ENCODE measurements around the gene ZNF609. TPM values are rescaled to one million over a fixed set of nuclear protein-coding genes. Genes with fewer than 3 reads are reported as not detected.

Gene ZNF609
- total and polyA plus RNA-seq, 4 donors: 4.6 to 18.1 (median 8.0) TPM

GRCh38 chr15:64474846-64475245, 14.5 kb downstream of the ZNF609 start:
- Histone ChIP-seq H3K9me3 (ENCODE audit: control insufficient read depth in 4 of 4, low read length in 3 of 4) (no peaks in the 10 kb centered on the region), H3K4me3 (ENCODE audit: low read depth in 1 of 3, low read length in 3 of 3) (no peak overlapping the region), H3K36me3 (ENCODE audit: control insufficient read depth in 4 of 4, insufficient read depth in 3 of 4, low read depth in 1 of 4, low read length in 3 of 4) (peaks cover 0 to 3% (median 1%) of the 10 kb centered on the region in 4 donors), H3K9ac (ENCODE audit: low read depth in 1 of 2, low read length in 2 of 2) (no peak overlapping the region), H3K27ac (ENCODE audit: low read depth in 1 of 2, low read length in 2 of 2) (no peak overlapping the region), H3K4me1 (ENCODE audit: control insufficient read depth in 4 of 4, insufficient read depth in 4 of 4, low read length in 3 of 4) (peaks cover 0 to 7% (median 4%) of the 10 kb centered on the region in 4 donors), H3K27me3 (ENCODE audit: control insufficient read depth in 4 of 4, insufficient read depth in 4 of 4, low read length in 3 of 4) (no peaks in the 10 kb centered on the region)
- no peak for TF ChIP-seq GABPA (IDR thresholded peaks at IDR 0.05 in 1 of 2, conservative IDR thresholded peaks at IDR 0.05 in 1 of 2)
- TF ChIP-seq, protein P1, sequence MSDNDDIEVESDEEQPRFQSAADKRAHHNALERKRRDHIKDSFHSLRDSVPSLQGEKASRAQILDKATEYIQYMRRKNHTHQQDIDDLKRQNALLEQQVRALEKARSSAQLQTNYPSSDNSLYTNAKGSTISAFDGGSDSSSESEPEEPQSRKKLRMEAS (IDR thresholded peaks at IDR 0.05): no peak
- TF ChIP-seq FOXA2 (IDR thresholded peaks at IDR 0.05): no peak
- TF ChIP-seq, protein P2, sequence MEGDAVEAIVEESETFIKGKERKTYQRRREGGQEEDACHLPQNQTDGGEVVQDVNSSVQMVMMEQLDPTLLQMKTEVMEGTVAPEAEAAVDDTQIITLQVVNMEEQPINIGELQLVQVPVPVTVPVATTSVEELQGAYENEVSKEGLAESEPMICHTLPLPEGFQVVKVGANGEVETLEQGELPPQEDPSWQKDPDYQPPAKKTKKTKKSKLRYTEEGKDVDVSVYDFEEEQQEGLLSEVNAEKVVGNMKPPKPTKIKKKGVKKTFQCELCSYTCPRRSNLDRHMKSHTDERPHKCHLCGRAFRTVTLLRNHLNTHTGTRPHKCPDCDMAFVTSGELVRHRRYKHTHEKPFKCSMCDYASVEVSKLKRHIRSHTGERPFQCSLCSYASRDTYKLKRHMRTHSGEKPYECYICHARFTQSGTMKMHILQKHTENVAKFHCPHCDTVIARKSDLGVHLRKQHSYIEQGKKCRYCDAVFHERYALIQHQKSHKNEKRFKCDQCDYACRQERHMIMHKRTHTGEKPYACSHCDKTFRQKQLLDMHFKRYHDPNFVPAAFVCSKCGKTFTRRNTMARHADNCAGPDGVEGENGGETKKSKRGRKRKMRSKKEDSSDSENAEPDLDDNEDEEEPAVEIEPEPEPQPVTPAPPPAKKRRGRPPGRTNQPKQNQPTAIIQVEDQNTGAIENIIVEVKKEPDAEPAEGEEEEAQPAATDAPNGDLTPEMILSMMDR (IDR thresholded peaks at IDR 0.05; ENCODE audit: low read depth, low read length, missing input control): no peak
- no peak for TF ChIP-seq RAD21 (IDR thresholded peaks at IDR 0.05)
- TF ChIP-seq FOXA1 (IDR thresholded peaks at IDR 0.05): no peak
- TF ChIP-seq, protein P3, sequence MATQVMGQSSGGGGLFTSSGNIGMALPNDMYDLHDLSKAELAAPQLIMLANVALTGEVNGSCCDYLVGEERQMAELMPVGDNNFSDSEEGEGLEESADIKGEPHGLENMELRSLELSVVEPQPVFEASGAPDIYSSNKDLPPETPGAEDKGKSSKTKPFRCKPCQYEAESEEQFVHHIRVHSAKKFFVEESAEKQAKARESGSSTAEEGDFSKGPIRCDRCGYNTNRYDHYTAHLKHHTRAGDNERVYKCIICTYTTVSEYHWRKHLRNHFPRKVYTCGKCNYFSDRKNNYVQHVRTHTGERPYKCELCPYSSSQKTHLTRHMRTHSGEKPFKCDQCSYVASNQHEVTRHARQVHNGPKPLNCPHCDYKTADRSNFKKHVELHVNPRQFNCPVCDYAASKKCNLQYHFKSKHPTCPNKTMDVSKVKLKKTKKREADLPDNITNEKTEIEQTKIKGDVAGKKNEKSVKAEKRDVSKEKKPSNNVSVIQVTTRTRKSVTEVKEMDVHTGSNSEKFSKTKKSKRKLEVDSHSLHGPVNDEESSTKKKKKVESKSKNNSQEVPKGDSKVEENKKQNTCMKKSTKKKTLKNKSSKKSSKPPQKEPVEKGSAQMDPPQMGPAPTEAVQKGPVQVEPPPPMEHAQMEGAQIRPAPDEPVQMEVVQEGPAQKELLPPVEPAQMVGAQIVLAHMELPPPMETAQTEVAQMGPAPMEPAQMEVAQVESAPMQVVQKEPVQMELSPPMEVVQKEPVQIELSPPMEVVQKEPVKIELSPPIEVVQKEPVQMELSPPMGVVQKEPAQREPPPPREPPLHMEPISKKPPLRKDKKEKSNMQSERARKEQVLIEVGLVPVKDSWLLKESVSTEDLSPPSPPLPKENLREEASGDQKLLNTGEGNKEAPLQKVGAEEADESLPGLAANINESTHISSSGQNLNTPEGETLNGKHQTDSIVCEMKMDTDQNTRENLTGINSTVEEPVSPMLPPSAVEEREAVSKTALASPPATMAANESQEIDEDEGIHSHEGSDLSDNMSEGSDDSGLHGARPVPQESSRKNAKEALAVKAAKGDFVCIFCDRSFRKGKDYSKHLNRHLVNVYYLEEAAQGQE (IDR thresholded peaks at IDR 0.05): no peak
- no peak for TF ChIP-seq ZBTB33 (IDR thresholded peaks at IDR 0.05)
- TF ChIP-seq HNF4G (IDR thresholded peaks at IDR 0.05): no peak
- no peak for TF ChIP-seq EGR1 (IDR thresholded peaks at IDR 0.05; ENCODE audit: low read depth in 2 of 2)
- no peak for TF ChIP-seq YY1 (IDR thresholded peaks at IDR 0.05)
- TF ChIP-seq TAF1 (conservative IDR thresholded peaks at IDR 0.05): no peak
- DNase-seq (ENCODE audit: low spot score): no peak
- 97% methylated on average over 2 of the region's 2 CpGs for WGBS

DNA sequence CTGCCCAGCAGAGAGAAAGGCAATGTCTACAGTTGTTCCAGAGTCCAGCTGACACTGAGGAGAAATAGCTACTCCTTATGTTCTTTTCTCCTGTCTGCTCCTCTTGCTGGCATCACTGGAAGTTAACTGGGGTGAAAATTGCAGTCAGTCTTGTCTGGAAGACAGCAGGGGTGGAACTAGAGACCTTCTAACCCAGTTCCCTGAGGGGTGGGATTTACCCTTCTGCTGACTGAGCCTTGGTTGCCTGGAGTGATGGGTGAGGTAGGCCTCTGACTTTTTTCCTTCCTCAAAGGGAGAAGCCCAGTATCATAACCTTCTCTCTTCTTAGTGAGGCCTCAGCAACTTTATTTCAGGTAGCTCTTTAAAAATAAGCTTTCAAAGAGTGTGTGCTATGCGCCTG, 16.2 kb downstream of the ZNF609 start:
- Histone ChIP-seq H3K27ac (ENCODE audit: low read depth in 1 of 2, low read length in 2 of 2) (no peak overlapping the region), H3K4me1 (ENCODE audit: control insufficient read depth in 4 of 4, insufficient read depth in 4 of 4, low read length in 3 of 4) (peaks cover 3 to 14% (median 8%) of the 10 kb centered on the region in 4 donors), H3K9me3 (ENCODE audit: control insufficient read depth in 4 of 4, low read length in 3 of 4) (no peaks in the 10 kb centered on the region), H3K27me3 (ENCODE audit: control insufficient read depth in 4 of 4, insufficient read depth in 4 of 4, low read length in 3 of 4) (no peaks in the 10 kb centered on the region), H3K4me3 (ENCODE audit: low read depth in 1 of 3, low read length in 3 of 3) (no peak overlapping the region), H3K9ac (ENCODE audit: low read depth in 1 of 2, low read length in 2 of 2) (no peak overlapping the region), H3K36me3 (ENCODE audit: control insufficient read depth in 4 of 4, insufficient read depth in 3 of 4, low read depth in 1 of 4, low read length in 3 of 4) (peaks cover 0 to 2% (median 0%) of the 10 kb centered on the region in 4 donors)
- 84% methylated on average over 1 of the region's 1 CpG for WGBS
- TF ChIP-seq FOXA2 (IDR thresholded peaks at IDR 0.05): no peak
- no peak for TF ChIP-seq HNF4A (conservative IDR thresholded peaks at IDR 0.05)
- no peak for TF ChIP-seq FOXA1 (IDR thresholded peaks at IDR 0.05)
- no peak for TF ChIP-seq SP1 (IDR thresholded peaks at IDR 0.05)
- no peak for TF ChIP-seq HNF4G (IDR thresholded peaks at IDR 0.05)
- TF ChIP-seq RXRA (IDR thresholded peaks at IDR 0.05): no peak
- no peak for TF ChIP-seq TAF1 (conservative IDR thresholded peaks at IDR 0.05)
- no peak for TF ChIP-seq EGR1 (IDR thresholded peaks at IDR 0.05; ENCODE audit: low read depth in 2 of 2)
- no peak for TF ChIP-seq YY1 (IDR thresholded peaks at IDR 0.05)
- TF ChIP-seq, protein P2 (IDR thresholded peaks at IDR 0.05; ENCODE audit: low read depth, low read length, missing input control): no peak
- no peak for TF ChIP-seq ZBTB33 (IDR thresholded peaks at IDR 0.05)
- no peak for TF ChIP-seq GABPA (IDR thresholded peaks at IDR 0.05 in 1 of 2, conservative IDR thresholded peaks at IDR 0.05 in 1 of 2)
- no peak for DNase-seq (ENCODE audit: low spot score)

All from liver (tissue), 9 donors.